K562 (cell line): ENCODE results near the gene MARCHF3. TPM values are rescaled to one million over a fixed set of nuclear protein-coding genes. Genes with fewer than 3 reads are reported as not detected.
A peak's percentile ranks its signal among the peaks of the same experiment; 100 is the strongest.

Experiments used
- CHD4 ChIP-seq: fragments of 200-600 bp; sonication (generic); IDR thresholded peaks from 3 replicates; pipeline ENCODE4 v1.6.1; 2012; ENCODE audit warnings: low read depth, mild to moderate bottlenecking, mixed read lengths, low read length, inconsistent platforms; ENCODE audit not compliant: insufficient read depth, insufficient replicate concordance, poor library complexity, severe bottlenecking
- ELF4 ChIP-seq: fragments of 450-650 bp; formaldehyde crosslinking; IDR thresholded peaks from 2 replicates; pipeline ENCODE4 v1.4.0; 2022; ENCODE audit warnings: missing genetic modification characterization
- ESRRA ChIP-seq: fragments of 450-650 bp; IDR thresholded peaks from 2 replicates; pipeline ENCODE4 v1.6.1; 2014; ENCODE audit warnings: low read depth, mild to moderate bottlenecking, moderate library complexity, borderline replicate concordance
- ETV6 ChIP-seq, 3 experiments: fragments of 150-350 bp in 1 of 3; sonication (generic) in 1 of 3; formaldehyde crosslinking in 1 of 3; IDR thresholded peaks; 2 replicates each; pipeline versions ENCODE4 v1.6.1 to v1.8.0; 2014 to 2022; ENCODE audit warnings: borderline replicate concordance in 2 of 3, low read depth in 2 of 3, antibody characterized with exemption in 1 of 3, low read length in 1 of 3, mild to moderate bottlenecking in 1 of 3, missing genetic modification reagents in 1 of 3
- FOXJ3 ChIP-seq: sonication (generic); formaldehyde crosslinking; IDR thresholded peaks from 2 replicates; pipeline ENCODE4 v1.4.0; 2020; ENCODE audit warnings: mild to moderate bottlenecking, missing genetic modification reagents
- ILF3 ChIP-seq: fragments of 450-650 bp; IDR thresholded peaks from 2 replicates; pipeline ENCODE4 v1.6.1; 2018; ENCODE audit warnings: antibody characterized with exemption, mild to moderate bottlenecking, moderate library complexity, borderline replicate concordance
- KLF6 ChIP-seq: fragments of 250-450 bp; sonication (Bioruptor Pico); IDR thresholded peaks from 2 replicates; pipeline ENCODE4 v1.4.0; 2020; ENCODE audit warnings: mild to moderate bottlenecking, moderate library complexity, borderline replicate concordance
- PHF21A ChIP-seq: fragments of 450-650 bp; IDR thresholded peaks from 2 replicates; pipeline ENCODE4 v1.6.1; 2017; ENCODE audit warnings: low read depth, borderline replicate concordance
- RBM34 ChIP-seq: fragments of 200-400 bp; formaldehyde crosslinking; IDR thresholded peaks from 2 replicates; pipeline ENCODE4 v1.6.1; 2018; ENCODE audit warnings: low read length, borderline replicate concordance; ENCODE audit not compliant: insufficient read depth
- RNF2 ChIP-seq: sonication (generic); IDR thresholded peaks from 2 replicates; pipeline ENCODE4 v1.6.1; 2016
- SMAD1 ChIP-seq: fragments of 150-350 bp; IDR thresholded peaks from 2 replicates; pipeline ENCODE4 v1.6.1; 2014; ENCODE audit warnings: low read length, low read depth; ENCODE audit not compliant: partially characterized antibody
- SMAD3 ChIP-seq: fragments of 450-650 bp; formaldehyde crosslinking; conservative IDR thresholded peaks from 2 replicates; pipeline ENCODE4 v1.4.0; 2020; ENCODE audit warnings: mild to moderate bottlenecking
- SMARCA5 ChIP-seq: fragments of 450-650 bp; IDR thresholded peaks from 2 replicates; pipeline ENCODE4 v1.6.1; 2016
- XRCC3 ChIP-seq: fragments of 450-650 bp; IDR thresholded peaks from 2 replicates; pipeline ENCODE4 v1.6.1; 2017; ENCODE audit warnings: mild to moderate bottlenecking, moderate library complexity
- ZC3H8 ChIP-seq: fragments of 450-650 bp; IDR thresholded peaks from 2 replicates; pipeline ENCODE4 v1.6.1; 2017
- ZNF165 ChIP-seq: fragments of 250-450 bp; sonication (Bioruptor Pico); IDR thresholded peaks from 2 replicates; pipeline ENCODE4 v1.4.0; 2020; ENCODE audit warnings: borderline replicate concordance
- ZNF3 ChIP-seq: fragments of 250-450 bp; sonication (Bioruptor Pico); IDR thresholded peaks from 2 replicates; pipeline ENCODE4 v1.5.0; 2021; ENCODE audit warnings: mild to moderate bottlenecking, moderate library complexity
- ZNF77 ChIP-seq: fragments of 250-450 bp; sonication (Bioruptor Pico); IDR thresholded peaks from 2 replicates; pipeline ENCODE4 v1.5.0; 2020
- ZNF830 ChIP-seq: fragments of 250-450 bp; sonication (Bioruptor Pico); IDR thresholded peaks from 2 replicates; pipeline ENCODE4 v1.5.0; 2021; ENCODE audit warnings: mild to moderate bottlenecking
- polyA plus RNA-seq, 8 experiments: library from polyadenylated mRNA; depleted of rRNA in 4 of 8; stranded (reverse) in 5 of 8; unstranded in 3 of 8; fragments of >200 nt; fragmentation: Nextera tagmentation in 2 of 8; fragmentation: Illumina TruSeq in 1 of 8; extraction: Ambion mirVana in 2 of 8; extraction: Trizol in 1 of 8; gene quantifications; 2 replicates each; pipeline versions ENCODE4 v1.2.1 to v1.2.3, GENCODE V29; 2011 to 2014; ENCODE audit warnings: inconsistent platforms in 1 of 8, missing spikeins in 1 of 8
- total RNA-seq, 7 experiments: library from RNA; depleted of rRNA in 6 of 7; stranded (reverse); fragments of >200 nt in 6 of 7; fragmentation: Illumina TruSeq in 2 of 7; extraction: Trizol in 2 of 7; gene quantifications; 2 replicates each; pipeline versions ENCODE4 v1.2.1 to v1.2.3, GENCODE V29; 2011 to 2021; ENCODE audit warnings: low replicate concordance in 1 of 7
- TF ChIP-seq, protein P1 (sequence below): fragments of 450-650 bp; IDR thresholded peaks from 2 replicates; pipeline ENCODE4 v1.6.1; 2016; ENCODE audit warnings: mild to moderate bottlenecking, moderate library complexity

MARCHF3 gene
- total and polyA plus RNA-seq, 9 of the 15 experiments (the other 6 are each of a cell fraction or from before 2014, with no cell fraction given), result 5.6 to 37.4 (median 16.5) TPM

DNA sequence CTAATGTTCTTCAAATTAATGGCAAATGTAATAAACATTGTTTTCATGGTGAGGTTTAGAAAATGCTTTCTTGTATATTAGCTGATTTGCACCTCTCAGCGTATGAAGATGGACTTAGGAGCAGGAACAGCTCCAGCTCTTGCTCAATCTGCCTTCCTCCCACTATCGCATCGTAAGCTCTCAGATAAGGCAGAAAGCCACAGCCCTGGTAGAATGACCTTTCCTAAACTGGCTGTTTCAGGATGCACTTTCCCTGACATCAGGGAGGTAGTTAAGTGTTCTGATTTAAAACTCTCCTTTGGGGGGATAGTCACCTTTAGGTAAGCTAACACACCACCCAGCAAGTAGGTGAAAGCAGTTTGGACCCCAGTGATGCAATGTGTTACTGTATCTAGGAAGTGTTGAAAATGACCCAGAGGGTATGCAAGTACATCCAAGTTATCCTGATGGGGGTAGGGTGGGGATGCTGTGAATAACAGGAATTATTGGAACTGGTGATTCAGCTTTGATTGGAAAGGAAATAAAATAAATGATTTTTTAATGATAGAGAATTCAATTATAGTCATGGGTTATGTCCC lies 181.2 kb downstream of the MARCHF3 start (continued):
- TF ChIP-seq RBM34, result no peak
- no peak for TF ChIP-seq ZC3H8
- TF ChIP-seq CHD4, result no peak
- no peak for TF ChIP-seq KLF6 (CRISPR knock-in tag)
- TF ChIP-seq SMAD3, result no peak
- TF ChIP-seq RNF2, result no peak
- no peak for TF ChIP-seq SMAD1
- TF ChIP-seq PHF21A, result no peak
- TF ChIP-seq ZNF77, result no peak
- TF ChIP-seq ELF4, result no peak
- TF ChIP-seq ETV6 (IDR thresholded peaks at IDR 0.05; ENCODE audit: borderline replicate concordance in 1 of 2, low read depth in 2 of 2, low read length in 1 of 2), result no peak
- no peak for TF ChIP-seq ETV6 (CRISPR knock-in tag; IDR thresholded peaks at IDR 0.05; ENCODE audit: borderline replicate concordance)
- TF ChIP-seq ZNF3 (CRISPR knock-in tag), result no peak
- TF ChIP-seq SMARCA5, result no peak
- no peak for TF ChIP-seq ZNF830 (CRISPR knock-in tag)
- TF ChIP-seq, protein P1, sequence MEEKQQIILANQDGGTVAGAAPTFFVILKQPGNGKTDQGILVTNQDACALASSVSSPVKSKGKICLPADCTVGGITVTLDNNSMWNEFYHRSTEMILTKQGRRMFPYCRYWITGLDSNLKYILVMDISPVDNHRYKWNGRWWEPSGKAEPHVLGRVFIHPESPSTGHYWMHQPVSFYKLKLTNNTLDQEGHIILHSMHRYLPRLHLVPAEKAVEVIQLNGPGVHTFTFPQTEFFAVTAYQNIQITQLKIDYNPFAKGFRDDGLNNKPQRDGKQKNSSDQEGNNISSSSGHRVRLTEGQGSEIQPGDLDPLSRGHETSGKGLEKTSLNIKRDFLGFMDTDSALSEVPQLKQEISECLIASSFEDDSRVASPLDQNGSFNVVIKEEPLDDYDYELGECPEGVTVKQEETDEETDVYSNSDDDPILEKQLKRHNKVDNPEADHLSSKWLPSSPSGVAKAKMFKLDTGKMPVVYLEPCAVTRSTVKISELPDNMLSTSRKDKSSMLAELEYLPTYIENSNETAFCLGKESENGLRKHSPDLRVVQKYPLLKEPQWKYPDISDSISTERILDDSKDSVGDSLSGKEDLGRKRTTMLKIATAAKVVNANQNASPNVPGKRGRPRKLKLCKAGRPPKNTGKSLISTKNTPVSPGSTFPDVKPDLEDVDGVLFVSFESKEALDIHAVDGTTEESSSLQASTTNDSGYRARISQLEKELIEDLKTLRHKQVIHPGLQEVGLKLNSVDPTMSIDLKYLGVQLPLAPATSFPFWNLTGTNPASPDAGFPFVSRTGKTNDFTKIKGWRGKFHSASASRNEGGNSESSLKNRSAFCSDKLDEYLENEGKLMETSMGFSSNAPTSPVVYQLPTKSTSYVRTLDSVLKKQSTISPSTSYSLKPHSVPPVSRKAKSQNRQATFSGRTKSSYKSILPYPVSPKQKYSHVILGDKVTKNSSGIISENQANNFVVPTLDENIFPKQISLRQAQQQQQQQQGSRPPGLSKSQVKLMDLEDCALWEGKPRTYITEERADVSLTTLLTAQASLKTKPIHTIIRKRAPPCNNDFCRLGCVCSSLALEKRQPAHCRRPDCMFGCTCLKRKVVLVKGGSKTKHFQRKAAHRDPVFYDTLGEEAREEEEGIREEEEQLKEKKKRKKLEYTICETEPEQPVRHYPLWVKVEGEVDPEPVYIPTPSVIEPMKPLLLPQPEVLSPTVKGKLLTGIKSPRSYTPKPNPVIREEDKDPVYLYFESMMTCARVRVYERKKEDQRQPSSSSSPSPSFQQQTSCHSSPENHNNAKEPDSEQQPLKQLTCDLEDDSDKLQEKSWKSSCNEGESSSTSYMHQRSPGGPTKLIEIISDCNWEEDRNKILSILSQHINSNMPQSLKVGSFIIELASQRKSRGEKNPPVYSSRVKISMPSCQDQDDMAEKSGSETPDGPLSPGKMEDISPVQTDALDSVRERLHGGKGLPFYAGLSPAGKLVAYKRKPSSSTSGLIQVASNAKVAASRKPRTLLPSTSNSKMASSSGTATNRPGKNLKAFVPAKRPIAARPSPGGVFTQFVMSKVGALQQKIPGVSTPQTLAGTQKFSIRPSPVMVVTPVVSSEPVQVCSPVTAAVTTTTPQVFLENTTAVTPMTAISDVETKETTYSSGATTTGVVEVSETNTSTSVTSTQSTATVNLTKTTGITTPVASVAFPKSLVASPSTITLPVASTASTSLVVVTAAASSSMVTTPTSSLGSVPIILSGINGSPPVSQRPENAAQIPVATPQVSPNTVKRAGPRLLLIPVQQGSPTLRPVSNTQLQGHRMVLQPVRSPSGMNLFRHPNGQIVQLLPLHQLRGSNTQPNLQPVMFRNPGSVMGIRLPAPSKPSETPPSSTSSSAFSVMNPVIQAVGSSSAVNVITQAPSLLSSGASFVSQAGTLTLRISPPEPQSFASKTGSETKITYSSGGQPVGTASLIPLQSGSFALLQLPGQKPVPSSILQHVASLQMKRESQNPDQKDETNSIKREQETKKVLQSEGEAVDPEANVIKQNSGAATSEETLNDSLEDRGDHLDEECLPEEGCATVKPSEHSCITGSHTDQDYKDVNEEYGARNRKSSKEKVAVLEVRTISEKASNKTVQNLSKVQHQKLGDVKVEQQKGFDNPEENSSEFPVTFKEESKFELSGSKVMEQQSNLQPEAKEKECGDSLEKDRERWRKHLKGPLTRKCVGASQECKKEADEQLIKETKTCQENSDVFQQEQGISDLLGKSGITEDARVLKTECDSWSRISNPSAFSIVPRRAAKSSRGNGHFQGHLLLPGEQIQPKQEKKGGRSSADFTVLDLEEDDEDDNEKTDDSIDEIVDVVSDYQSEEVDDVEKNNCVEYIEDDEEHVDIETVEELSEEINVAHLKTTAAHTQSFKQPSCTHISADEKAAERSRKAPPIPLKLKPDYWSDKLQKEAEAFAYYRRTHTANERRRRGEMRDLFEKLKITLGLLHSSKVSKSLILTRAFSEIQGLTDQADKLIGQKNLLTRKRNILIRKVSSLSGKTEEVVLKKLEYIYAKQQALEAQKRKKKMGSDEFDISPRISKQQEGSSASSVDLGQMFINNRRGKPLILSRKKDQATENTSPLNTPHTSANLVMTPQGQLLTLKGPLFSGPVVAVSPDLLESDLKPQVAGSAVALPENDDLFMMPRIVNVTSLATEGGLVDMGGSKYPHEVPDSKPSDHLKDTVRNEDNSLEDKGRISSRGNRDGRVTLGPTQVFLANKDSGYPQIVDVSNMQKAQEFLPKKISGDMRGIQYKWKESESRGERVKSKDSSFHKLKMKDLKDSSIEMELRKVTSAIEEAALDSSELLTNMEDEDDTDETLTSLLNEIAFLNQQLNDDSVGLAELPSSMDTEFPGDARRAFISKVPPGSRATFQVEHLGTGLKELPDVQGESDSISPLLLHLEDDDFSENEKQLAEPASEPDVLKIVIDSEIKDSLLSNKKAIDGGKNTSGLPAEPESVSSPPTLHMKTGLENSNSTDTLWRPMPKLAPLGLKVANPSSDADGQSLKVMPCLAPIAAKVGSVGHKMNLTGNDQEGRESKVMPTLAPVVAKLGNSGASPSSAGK, result no peak
- TF ChIP-seq ZNF165 (CRISPR knock-in tag), result no peak
- no peak for TF ChIP-seq ILF3
- TF ChIP-seq XRCC3, result no peak
- peak; percentile 56; the same call in 1 of the 2 replicates for TF ChIP-seq ESRRA
- no peak for TF ChIP-seq FOXJ3 (CRISPR knock-in tag)
